B cell (primary cell): Measurements from ENCODE around the gene FIZ1. TPM values are rescaled to one million over a fixed set of nuclear protein-coding genes. Genes with fewer than 3 reads are reported as not detected.
A peak's percentile ranks its signal among the peaks of the same experiment; 100 is the strongest.

ENCODE experiments used
- ATAC-seq: fragments of 200-7000 bp; cut with Tn5 transposase; one replicate; pipeline ENCODE4 v1.10.0; 2021; ENCODE audit warnings: low read depth, mild to moderate bottlenecking, moderate number of reproducible peaks, moderate library complexity
- CTCF ChIA-PET: fragments of 350-600 bp; sonication (Branson Sonifier 250); formaldehyde crosslinking; loops from one replicate; lab custom pipeline; 2021; ENCODE audit warnings: antibody characterized with exemption, inconsistent platforms; lab: Charles Lee
- POLR2A ChIA-PET: fragments of 350-600 bp; sonication (Branson Sonifier 250); formaldehyde crosslinking; loops from one replicate; lab custom pipeline; 2021; ENCODE audit warnings: antibody characterized with exemption; lab: Charles Lee
- DNase-seq: peaks from one replicate; pipeline ENCODE4 v3.0.0; 2013
- H2AFZ ChIP-seq: 2 replicates; pipeline ENCODE4 v1.6.1; 2012; ENCODE audit warnings: mild to moderate bottlenecking, low read depth, low read length; ENCODE audit not compliant: insufficient read depth, poor library complexity, severe bottlenecking
- H3K27ac ChIP-seq, 2 donors: 1 replicate in 1 of 2; 2 replicates in 1 of 2; pipeline ENCODE4 v1.5.1; 2012 to 2013; ENCODE audit warnings: low read length in 2 of 2, mild to moderate bottlenecking in 2 of 2, moderate library complexity in 1 of 2
- H3K27me3 ChIP-seq, 4 experiments: fragments of 200-600 bp in 1 of 4; sonication (generic) in 1 of 4; replicated peaks in 1 of 4; 1 replicate in 2 of 4; 2 replicates in 2 of 4; pipeline versions ENCODE4 v1.6.1 to v1.7.0; 2013 to 2016; ENCODE audit warnings: low read length in 3 of 4, mild to moderate bottlenecking in 2 of 4, mixed read lengths in 1 of 4, moderate library complexity in 1 of 4; ENCODE audit not compliant: insufficient read depth in 4 of 4, control insufficient read depth in 3 of 4; ENCODE audit errors: control extremely low read depth in 1 of 4
- H3K36me3 ChIP-seq, 2 experiments: replicated peaks in 1 of 2; 1 replicate in 1 of 2; 2 replicates in 1 of 2; pipeline versions ENCODE4 v1.6.1 to v1.7.1; 2013; ENCODE audit warnings: low read length in 1 of 2; ENCODE audit not compliant: insufficient read depth in 2 of 2, control insufficient read depth in 1 of 2; ENCODE audit errors: control extremely low read depth in 1 of 2, extremely low read depth in 1 of 2
- H3K4me1 ChIP-seq, 2 donors: fragments of 200-600 bp in 1 of 2; sonication (generic) in 1 of 2; 1 replicate in 1 of 2; 2 replicates in 1 of 2; pipeline versions ENCODE4 v1.5.1 to v1.6.1; 2013 to 2017; ENCODE audit warnings: low read length in 2 of 2; ENCODE audit not compliant: control insufficient read depth in 2 of 2, insufficient read depth in 2 of 2
- H3K4me2 ChIP-seq: replicated peaks from 2 replicates; pipeline ENCODE3; 2012; ENCODE audit warnings: mild to moderate bottlenecking, low read depth, low read length; ENCODE audit not compliant: poor library complexity, severe bottlenecking
- H3K4me3 ChIP-seq, 5 experiments: fragments of 200-600 bp in 1 of 5; sonication (generic) in 1 of 5; 1 replicate in 3 of 5; 2 replicates in 2 of 5; pipeline versions ENCODE4 v1.5.1 to v1.7.0; 2011 to 2016; ENCODE audit warnings: low read length in 4 of 5, mild to moderate bottlenecking in 4 of 5, low read depth in 2 of 5, control low read depth in 1 of 5, moderate library complexity in 1 of 5; ENCODE audit not compliant: insufficient read depth in 1 of 5; ENCODE audit errors: control extremely low read depth in 1 of 5, extremely low read depth in 1 of 5
- H3K79me2 ChIP-seq: fragments of 200-600 bp; sonication (generic); one replicate; pipeline ENCODE4 v1.6.0; 2016; ENCODE audit warnings: low read length; ENCODE audit not compliant: control insufficient read depth, insufficient read depth
- H3K9ac ChIP-seq: fragments of 200-600 bp; sonication (generic); 2 replicates; pipeline ENCODE4 v1.6.1; 2017; ENCODE audit warnings: mild to moderate bottlenecking, low read length, moderate library complexity
- H3K9me3 ChIP-seq, 3 donors: one replicate each; pipeline versions ENCODE4 v1.6.1 to v1.7.1; 2013; ENCODE audit warnings: low read length in 2 of 3; ENCODE audit not compliant: control insufficient read depth in 2 of 3, insufficient read depth in 1 of 3; ENCODE audit errors: control extremely low read depth in 1 of 3
- H4K20me1 ChIP-seq: 2 replicates; pipeline ENCODE4 v1.6.0; 2012; ENCODE audit warnings: mild to moderate bottlenecking, low read length; ENCODE audit not compliant: insufficient read depth, control insufficient read depth, poor library complexity, severe bottlenecking
- H3K27ac Mint-ChIP-seq: one replicate; pipeline ENCODE4 v1.8.0; 2021; ENCODE audit warnings: mixed read lengths
- H3K27me3 Mint-ChIP-seq: one replicate; pipeline ENCODE4 v1.8.0; 2021; ENCODE audit warnings: mixed read lengths
- H3K4me1 Mint-ChIP-seq: one replicate; pipeline ENCODE4 v1.8.0; 2021; ENCODE audit warnings: mixed read lengths
- H3K4me3 Mint-ChIP-seq: one replicate; pipeline ENCODE4 v1.8.0; 2021; ENCODE audit warnings: mixed read lengths
- H3K9me3 Mint-ChIP-seq: one replicate; pipeline ENCODE4 v1.8.0; 2022; ENCODE audit warnings: mixed read lengths; ENCODE audit not compliant: insufficient read depth
- CTCF ChIP-seq: fragments of 200-600 bp; IDR thresholded peaks from one replicate; pipeline ENCODE4 v1.8.0; 2022; ENCODE audit warnings: antibody characterized with exemption, mild to moderate bottlenecking
- EZH2 ChIP-seq: IDR thresholded peaks from 2 replicates; pipeline ENCODE4 v1.6.1; 2012; ENCODE audit warnings: borderline replicate concordance, low read depth, mild to moderate bottlenecking, moderate library complexity, low read length; ENCODE audit not compliant: insufficient read depth, poor library complexity, severe bottlenecking
- WGBS: methylation state at CpG from one replicate; pipeline ENCODE4 v1.1.5; 2013; ENCODE audit warnings: missing lambda C conversion rate; ENCODE audit not compliant: insufficient coverage; 5-methylcytosine and 5-hydroxymethylcytosine counted together
- intact Hi-C: fragments of 100-400 bp; cut with micrococcal nuclease; formaldehyde crosslinking; loops from one replicate; pipeline ENCODE4 v1.10.0; 2022
- polyA plus RNA-seq: library from polyadenylated mRNA; depleted of rRNA; stranded (reverse); fragments of >200 nt; gene quantifications from 2 replicates; pipeline ENCODE4 v1.2.3, GENCODE V29; 2012
- total RNA-seq, 2 donors: library from RNA; stranded (reverse); fragments of 120-200 nt in 1 of 2; gene quantifications; 1 replicate in 1 of 2; 2 replicates in 1 of 2; pipeline versions ENCODE4 v1.2.3 to v1.2.4, GENCODE V29; 2013 to 2022

The FIZ1 gene
- total and polyA plus RNA-seq, 2 donors (not counting 1 experiment from before 2014, with no cell fraction given) = 8.0 to 26.4 TPM

GRCh38 chr19:55613930-55614710 is 14.8 kb upstream of the FIZ1 start:
- Histone ChIP-seq H3K4me3 (no peak overlapping the region), H3K27me3 (no peaks in the 10 kb centered on the region), H3K36me3 (peaks cover 0 to 24% of the 10 kb centered on the region in 2 experiments), H4K20me1 (peaks cover 40% of the 10 kb centered on the region), H3K9me3 (no peaks in the 10 kb centered on the region), H3K4me2 (no peak overlapping the region), H3K4me1 (peaks cover 14 to 18% of the 10 kb centered on the region in 2 donors), H3K79me2 (peaks cover 52% of the 10 kb centered on the region), H3K27ac (no peak overlapping the region), H3K9ac (no peak overlapping the region), H2AFZ (no peak overlapping the region)
- CTCF ChIA-PET = no interaction called here
- 97% methylated on average over 71 of the region's 75 CpGs for WGBS
- Mint-ChIP-seq H3K4me1 (peaks cover 34% of the 10 kb centered on the region), H3K9me3 (no peaks in the 10 kb centered on the region), H3K27me3 (no peaks in the 10 kb centered on the region), H3K27ac (no peak overlapping the region), H3K4me3 (no peak overlapping the region)
- POLR2A ChIA-PET = no interaction called here
- no peak for TF ChIP-seq CTCF
- TF ChIP-seq EZH2 = no peak
- intact Hi-C loops = no loop called here
- DNase-seq (no peak), ATAC-seq (no peak)

- no peak overlapping the region for H2AFZ ChIP-seq
Observed at GRCh38 chr19:55613396-55613795, 14.1 kb upstream of the FIZ1 start.

More at GRCh38 chr19:55613396-55613795, 14.1 kb upstream of the FIZ1 start:
- Histone ChIP-seq H3K36me3 (peaks cover 0 to 25% of the 10 kb centered on the region in 2 experiments), H3K4me2 (no peak overlapping the region), H3K4me3 (no peak overlapping the region), H3K79me2 (peaks cover 59% of the 10 kb centered on the region), H3K9ac (no peak overlapping the region), H3K27ac (peak overlapping the region in 1 of 2 donors; percentile 70), H3K4me1 (peaks cover 14 to 18% of the 10 kb centered on the region in 2 donors), H3K9me3 (no peaks in the 10 kb centered on the region), H3K27me3 (no peaks in the 10 kb centered on the region), H4K20me1 (peaks cover 40% of the 10 kb centered on the region)
- intact Hi-C loops = no loop called here
- ChIA-PET POLR2A (interaction anchor here (0.8 kb wide), 1 partner anchor 11 kb away, joined by 5 read pairs; the partner anchor contains the start of gene ZNF784), CTCF (no interaction called here)
- H3K9me3 Mint-ChIP-seq = no peaks in the 10 kb centered on the region
- H3K4me3 Mint-ChIP-seq = no peak overlapping the region
- TF ChIP-seq CTCF (no peak), EZH2 (no peak)
- no peak overlapping the region for H3K27ac Mint-ChIP-seq
- peaks cover 39% of the 10 kb centered on the region for H3K4me1 Mint-ChIP-seq
- WGBS = 98% methylated on average over 16 of the region's 27 CpGs
- DNase-seq (no peak), ATAC-seq (no peak)
- H3K27me3 Mint-ChIP-seq = no peaks in the 10 kb centered on the region
